ENCODE measurements around the gene FAM227B. TPM values are rescaled to one million over a fixed set of nuclear protein-coding genes. Genes with fewer than 3 reads are reported as not detected.

FAM227B gene
- total RNA-seq, 1 experiment from 2014 or later, result 0.98 TPM

GRCh38 chr15:49430046-49430445 lies 190.6 kb downstream of the FAM227B start:
- DNase-seq (no peak), ATAC-seq (no peak)
- no peaks in the 10 kb centered on the region for H3K4me1 ChIP-seq (ENCODE audit: insufficient read depth, low read length)
- no peak overlapping the region for H3K27ac ChIP-seq (ENCODE audit: low read length)
- no peaks in the 10 kb centered on the region for H4K20me1 ChIP-seq (ENCODE audit: low read length)
- intact Hi-C loops (cut with micrococcal nuclease), result no loop called here
- no peak for TF ChIP-seq EZH2 (IDR thresholded peaks at IDR 0.05; ENCODE audit: low read length, unreplicated experiment)
- TF ChIP-seq EZH2phosphoT487 (IDR thresholded peaks at IDR 0.05; ENCODE audit: borderline replicate concordance, low read length), result no peak
- no peak for TF ChIP-seq CTCF (conservative IDR thresholded peaks at IDR 0.05; ENCODE audit: low read depth, low read length)
- no peak overlapping the region for H3K4me2 ChIP-seq (ENCODE audit: low read length)
- ChIA-PET CTCF (no interaction called here), POLR2A (ENCODE audit: unreplicated experiment) (no interaction called here)
- H3K9me3 ChIP-seq (ENCODE audit: low read length), result no peaks in the 10 kb centered on the region
- H3K79me2 ChIP-seq (ENCODE audit: low read length), result no peaks in the 10 kb centered on the region
- H2AFZ ChIP-seq (ENCODE audit: low read length), result no peak overlapping the region
- H3K9ac ChIP-seq (ENCODE audit: low read length), result no peak overlapping the region
- no peaks in the 10 kb centered on the region for H3F3A ChIP-seq (ENCODE audit: low read length, unreplicated experiment)
- no peaks in the 10 kb centered on the region for H3K36me3 ChIP-seq (ENCODE audit: low read depth, low read length)
- no TSS peak for BruUV-seq (replicated peaks)
- no peak overlapping the region for H3K4me3 ChIP-seq (ENCODE audit: low read length)
- no peaks in the 10 kb centered on the region for H3K27me3 ChIP-seq (ENCODE audit: low read length)
- no peaks in the 10 kb centered on the region for H3K9me2 ChIP-seq (replicated peaks; ENCODE audit: low read length)

GRCh38 chr15:49428409-49429095 lies 192.1 kb downstream of the FAM227B start:
- Histone ChIP-seq H3K9me3 (ENCODE audit: low read length) (no peaks in the 10 kb centered on the region), H4K20me1 (ENCODE audit: low read length) (no peaks in the 10 kb centered on the region), H3K9me2 (replicated peaks; ENCODE audit: low read length) (no peaks in the 10 kb centered on the region), H3F3A (ENCODE audit: low read length, unreplicated experiment) (no peaks in the 10 kb centered on the region), H3K36me3 (ENCODE audit: low read depth, low read length) (no peaks in the 10 kb centered on the region), H3K27ac (ENCODE audit: low read length) (no peak overlapping the region), H2AFZ (ENCODE audit: low read length) (no peak overlapping the region), H3K4me3 (ENCODE audit: low read length) (no peak overlapping the region), H3K79me2 (ENCODE audit: low read length) (no peaks in the 10 kb centered on the region), H3K27me3 (ENCODE audit: low read length) (no peaks in the 10 kb centered on the region), H3K4me1 (ENCODE audit: insufficient read depth, low read length) (no peaks in the 10 kb centered on the region), H3K9ac (ENCODE audit: low read length) (no peak overlapping the region), H3K4me2 (ENCODE audit: low read length) (no peak overlapping the region)
- no peak for TF ChIP-seq EZH2phosphoT487 (IDR thresholded peaks at IDR 0.05; ENCODE audit: borderline replicate concordance, low read length)
- TF ChIP-seq CTCF (conservative IDR thresholded peaks at IDR 0.05; ENCODE audit: low read depth, low read length), result no peak
- TF ChIP-seq EZH2 (IDR thresholded peaks at IDR 0.05; ENCODE audit: low read length, unreplicated experiment), result no peak
- POLR2A ChIA-PET (ENCODE audit: unreplicated experiment), result no interaction called here
- DNase-seq, result peak; percentile 26
- CTCF ChIA-PET, result interaction anchor here (0.5 kb wide), 1 partner anchor 588 kb away, joined by 3 read pairs; no protein-coding TSS in a partner anchor
- no TSS peak for BruUV-seq (replicated peaks)
- peak; percentile 38; the same call in 1 of the 2 replicates for ATAC-seq
- intact Hi-C loops (cut with micrococcal nuclease), result no loop called here

- ChIA-PET POLR2A (ENCODE audit: unreplicated experiment) (no interaction called here), CTCF (no interaction called here)
- TF ChIP-seq EZH2phosphoT487 (IDR thresholded peaks at IDR 0.05; ENCODE audit: borderline replicate concordance, low read length) (no peak), EZH2 (IDR thresholded peaks at IDR 0.05; ENCODE audit: low read length, unreplicated experiment) (no peak), CTCF (conservative IDR thresholded peaks at IDR 0.05; ENCODE audit: low read depth, low read length) (no peak)
- H3K27ac ChIP-seq (ENCODE audit: low read length), result no peak overlapping the region
- no peaks in the 10 kb centered on the region for H3K9me3 ChIP-seq (ENCODE audit: low read length)
- intact Hi-C loops (cut with micrococcal nuclease), result no loop called here
- H4K20me1 ChIP-seq (ENCODE audit: low read length), result no peaks in the 10 kb centered on the region
- no peak overlapping the region for H3K9ac ChIP-seq (ENCODE audit: low read length)
- no TSS peak for BruUV-seq (replicated peaks)
- ATAC-seq (no peak), DNase-seq (no peak)
- H3K79me2 ChIP-seq (ENCODE audit: low read length), result no peaks in the 10 kb centered on the region
- no peak overlapping the region for H2AFZ ChIP-seq (ENCODE audit: low read length)
- H3K4me2 ChIP-seq (ENCODE audit: low read length), result no peak overlapping the region
- no peaks in the 10 kb centered on the region for H3K9me2 ChIP-seq (replicated peaks; ENCODE audit: low read length)
- H3K36me3 ChIP-seq (ENCODE audit: low read depth, low read length), result no peaks in the 10 kb centered on the region
- H3F3A ChIP-seq (ENCODE audit: low read length, unreplicated experiment), result no peaks in the 10 kb centered on the region
- no peaks in the 10 kb centered on the region for H3K4me1 ChIP-seq (ENCODE audit: insufficient read depth, low read length)
- H3K27me3 ChIP-seq (ENCODE audit: low read length), result no peaks in the 10 kb centered on the region
- H3K4me3 ChIP-seq (ENCODE audit: low read length), result no peak overlapping the region
These were observed 193.2 kb downstream of the FAM227B start for GRCh38 chr15:49427372-49427771.
